DMS53 treated with DMSO at 0.1 percent for 48 hours (cell line): ENCODE results near the gene GRID1.

Experiments used
- DNase-seq: peaks from one replicate; lab custom pipeline; 2025; ENCODE audit not compliant: unreplicated experiment; lab: John Stamatoyannopoulos, UW

The GRID1 gene

GRCh38 chr10:86355571-86356038 is 11.0 kb downstream of the GRID1 start:
- no peak for DNase-seq

- no peak for DNase-seq
Observed at GRCh38 chr10:86354761-86355540, 11.6 kb downstream of the GRID1 start.

- DNase-seq: no peak
Observed at GRCh38 chr10:86353506-86354485, 12.8 kb downstream of the GRID1 start.

GRCh38 chr10:86350897-86351296 is 15.7 kb downstream of the GRID1 start:
- DNase-seq: no peak

GRCh38 chr10:86349940-86350630 is 16.5 kb downstream of the GRID1 start:
- no peak for DNase-seq

- DNase-seq: no peak
Observed at GRCh38 chr10:86349474-86349873, 17.1 kb downstream of the GRID1 start.

- DNase-seq: no peak
Observed at GRCh38 chr10:86348321-86349210, 18.0 kb downstream of the GRID1 start.

- DNase-seq: no peak
Observed at GRCh38 chr10:86347856-86348255, 18.7 kb downstream of the GRID1 start.

- DNase-seq: no peak
Observed at GRCh38 chr10:86346799-86347665, 19.6 kb downstream of the GRID1 start.

- DNase-seq: no peak
Observed at GRCh38 chr10:86345859-86346798, 20.5 kb downstream of the GRID1 start.

GRCh38 chr10:86345296-86345858 is 21.2 kb downstream of the GRID1 start:
- DNase-seq: no peak

- DNase-seq: no peak
Observed at GRCh38 chr10:86344714-86345161, 21.9 kb downstream of the GRID1 start.

- DNase-seq: no peak
Observed at GRCh38 chr10:86344281-86344680, 22.3 kb downstream of the GRID1 start.

GRCh38 chr10:86343761-86344160 is 22.8 kb downstream of the GRID1 start:
- no peak for DNase-seq

- no peak for DNase-seq
Observed at GRCh38 chr10:86342111-86342863, 24.3 kb downstream of the GRID1 start.

- no peak for DNase-seq
Observed at GRCh38 chr10:86341361-86341811, 25.2 kb downstream of the GRID1 start.

GRCh38 chr10:86340991-86341260 is 25.7 kb downstream of the GRID1 start:
- no peak for DNase-seq
